Measurements from ENCODE around the gene PAK2.
"Not testable (repeated sequence)": the region's sequence is repeated elsewhere in the genome, so short reads cannot be mapped to it uniquely, and the experiment has no call there.

The PAK2 gene

GRCh38 chr3:196739671-196740480 is at the start of gene PAK2:
Gene PAK2 (plus strand): TSS chr3:196739857. CDS start chr3:196782647, 42,790 bp downstream.
- DNase-seq = peak; percentile 88

DNA sequence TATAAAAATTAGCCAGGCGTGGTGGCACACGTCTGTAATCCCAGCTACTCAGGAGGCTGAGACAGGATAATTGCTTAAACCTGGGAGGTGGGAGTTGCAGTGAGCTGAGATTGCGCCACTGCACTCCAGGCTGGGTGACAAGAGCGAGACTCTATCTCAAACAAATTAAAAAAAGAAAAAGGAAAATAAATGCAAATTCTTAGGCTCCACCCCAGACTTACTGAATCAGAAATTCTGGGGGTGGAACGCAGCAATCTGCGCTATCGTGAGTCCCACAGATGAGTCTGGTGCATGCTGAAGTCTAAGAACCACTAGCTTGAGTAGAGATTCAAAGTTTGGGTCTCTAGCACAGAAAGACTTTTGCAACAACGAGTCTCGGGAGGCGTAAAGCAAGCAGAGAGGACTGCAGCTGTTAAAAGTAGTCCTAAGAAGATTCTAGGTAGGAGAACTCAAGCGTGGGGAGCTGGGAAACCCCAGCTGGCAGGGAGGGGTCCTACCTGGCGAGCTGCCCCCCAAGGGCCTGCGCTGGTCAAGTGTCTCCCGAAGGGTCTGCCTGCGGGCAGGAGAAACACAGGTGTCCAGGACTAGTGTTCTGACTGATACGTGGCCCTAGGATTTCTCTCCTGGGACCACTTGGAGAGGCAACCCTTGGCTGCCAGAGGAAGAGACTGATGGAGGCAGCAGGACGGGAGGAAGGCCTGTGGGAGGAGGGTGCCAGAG is 49.6 kb upstream of the PAK2 start:
- DNase-seq = no peak

DNA sequence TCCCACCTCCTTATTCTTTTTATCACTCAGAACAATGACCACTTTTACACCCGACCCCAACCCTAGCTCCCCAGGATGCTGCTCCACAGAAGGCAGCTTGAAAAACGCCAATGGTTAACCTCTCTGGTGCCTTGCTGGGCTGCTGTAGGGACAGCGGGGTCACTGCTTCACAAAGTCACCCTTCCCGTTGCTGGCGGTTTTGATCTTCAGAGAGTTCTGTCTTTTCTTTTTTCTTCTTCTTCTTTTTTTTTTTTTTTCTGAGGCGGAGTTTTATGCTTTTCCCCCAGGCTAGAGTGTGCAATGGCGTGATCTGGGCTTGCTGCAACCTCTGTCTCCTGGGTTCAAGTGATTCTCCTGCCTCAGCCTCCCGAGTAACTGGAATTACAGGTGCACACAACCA is 48.3 kb upstream of the PAK2 start:
- peak; percentile 51 for DNase-seq

GRCh38 chr3:196694202-196694638 is 45.4 kb upstream of the PAK2 start:
- peak; percentile 49 for DNase-seq

- DNase-seq = no peak
Measured at GRCh38 chr3:196694941-196695848, 44.5 kb upstream of the PAK2 start.

GRCh38 chr3:196695849-196696226 is 43.8 kb upstream of the PAK2 start:
- no peak for DNase-seq

GRCh38 chr3:196697270-196697669 is 42.4 kb upstream of the PAK2 start:
- no peak for DNase-seq

GRCh38 chr3:196699749-196700148 is 39.9 kb upstream of the PAK2 start:
- no peak for DNase-seq

GRCh38 chr3:196700801-196701200 is 38.9 kb upstream of the PAK2 start:
- peak; percentile 45 for DNase-seq

DNA sequence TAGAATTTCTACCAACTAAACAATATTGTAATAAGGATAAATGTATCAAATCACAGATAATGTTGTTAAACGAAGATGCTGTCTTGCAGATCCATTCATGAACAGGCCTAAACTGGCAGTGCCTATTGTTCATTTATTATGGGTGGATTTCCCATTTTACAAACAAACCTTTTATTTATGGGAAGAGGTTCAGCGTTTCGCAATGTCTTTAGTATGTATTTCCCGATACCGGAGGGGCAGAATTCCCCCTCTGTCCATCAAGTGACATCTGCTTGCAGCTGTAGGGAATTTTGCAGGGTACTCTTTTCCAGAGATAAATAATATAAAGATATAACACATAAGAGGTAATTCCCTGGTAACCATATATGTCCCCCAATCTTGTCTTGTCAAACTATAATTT is 33.3 kb upstream of the PAK2 start:
- no peak for DNase-seq

- DNase-seq = no peak
Measured at GRCh38 chr3:196706731-196707130, 32.9 kb upstream of the PAK2 start.

- no peak for DNase-seq
Measured at GRCh38 chr3:196707566-196707965, 32.1 kb upstream of the PAK2 start.

DNA sequence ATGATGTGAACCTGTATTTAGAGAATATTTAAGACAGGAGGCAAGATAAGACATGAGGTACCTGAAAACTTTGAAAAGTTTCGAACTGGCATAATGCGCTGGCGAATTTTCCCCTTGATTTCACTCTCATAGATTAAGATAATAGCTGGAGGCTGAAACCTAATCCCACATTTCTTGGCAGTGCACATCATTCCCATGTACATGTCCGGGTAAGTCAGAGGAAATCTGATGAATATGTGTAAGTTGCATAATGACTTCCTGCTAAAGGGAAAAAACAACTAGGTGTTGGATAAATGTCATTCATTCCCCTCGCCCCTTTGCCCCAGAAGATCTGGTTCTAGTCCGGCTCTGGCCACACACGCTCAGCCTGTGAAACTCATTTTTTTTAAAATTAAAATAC is 31.2 kb upstream of the PAK2 start:
- no peak for DNase-seq

GRCh38 chr3:196711838-196712513 is 27.7 kb upstream of the PAK2 start, which contains the start of the genes CEP19 and PIGX:
Gene CEP19 (minus strand): TSS chr3:196712250. CDS start chr3:196708657, 3,593 bp downstream.
Gene PIGX (plus strand): TSS chr3:196712377.
- peak; percentile 80 for DNase-seq

DNA sequence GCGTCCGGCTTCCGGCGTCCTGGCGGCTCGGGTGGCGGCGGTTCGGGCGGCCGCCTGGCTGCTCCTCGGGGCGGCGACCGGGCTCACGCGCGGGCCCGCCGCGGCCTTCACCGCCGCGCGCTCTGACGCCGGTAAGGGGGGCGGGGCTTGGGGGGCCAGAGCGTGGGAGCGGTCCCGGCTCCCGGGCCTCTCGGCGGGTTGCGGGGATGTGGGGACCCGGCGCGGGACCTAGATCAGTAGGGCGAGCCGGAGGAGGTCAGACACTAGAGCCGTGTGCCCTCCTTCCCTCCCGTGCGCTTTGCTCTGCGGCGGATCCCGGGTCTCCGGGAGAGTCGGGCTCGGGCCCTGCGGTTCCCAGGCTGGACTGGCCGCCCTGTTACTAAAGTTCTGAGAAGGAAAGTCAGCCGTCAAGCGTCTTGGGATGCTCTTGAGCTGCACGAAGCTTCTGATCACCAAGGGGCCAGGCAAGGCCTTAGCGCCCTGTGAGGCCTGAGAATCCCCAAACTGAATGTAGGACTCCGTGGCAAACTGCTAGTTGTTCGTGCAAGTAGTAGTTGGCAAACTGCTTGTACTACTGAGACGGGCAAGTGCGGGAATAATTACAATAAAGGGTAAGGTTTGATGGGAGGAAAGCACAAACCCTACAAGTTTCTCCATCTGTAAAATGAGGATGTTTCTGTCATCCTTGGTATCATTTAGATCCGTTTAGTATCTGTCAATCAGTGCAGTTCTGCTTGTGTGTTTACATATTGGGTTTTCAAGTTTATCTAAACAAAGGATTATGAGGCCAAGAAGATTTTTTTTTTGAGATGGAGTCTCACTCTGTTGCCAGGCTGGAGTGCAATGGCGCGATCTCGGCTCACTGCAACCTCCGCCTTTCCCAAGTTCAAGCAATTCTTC is 26.9 kb upstream of the PAK2 start:
- DNase-seq = no peak

- DNase-seq = not testable (repeated sequence)
Measured at GRCh38 chr3:196717162-196717561, 22.5 kb upstream of the PAK2 start.

GRCh38 chr3:196721097-196721496 is 18.6 kb upstream of the PAK2 start:
- no peak for DNase-seq

DNA sequence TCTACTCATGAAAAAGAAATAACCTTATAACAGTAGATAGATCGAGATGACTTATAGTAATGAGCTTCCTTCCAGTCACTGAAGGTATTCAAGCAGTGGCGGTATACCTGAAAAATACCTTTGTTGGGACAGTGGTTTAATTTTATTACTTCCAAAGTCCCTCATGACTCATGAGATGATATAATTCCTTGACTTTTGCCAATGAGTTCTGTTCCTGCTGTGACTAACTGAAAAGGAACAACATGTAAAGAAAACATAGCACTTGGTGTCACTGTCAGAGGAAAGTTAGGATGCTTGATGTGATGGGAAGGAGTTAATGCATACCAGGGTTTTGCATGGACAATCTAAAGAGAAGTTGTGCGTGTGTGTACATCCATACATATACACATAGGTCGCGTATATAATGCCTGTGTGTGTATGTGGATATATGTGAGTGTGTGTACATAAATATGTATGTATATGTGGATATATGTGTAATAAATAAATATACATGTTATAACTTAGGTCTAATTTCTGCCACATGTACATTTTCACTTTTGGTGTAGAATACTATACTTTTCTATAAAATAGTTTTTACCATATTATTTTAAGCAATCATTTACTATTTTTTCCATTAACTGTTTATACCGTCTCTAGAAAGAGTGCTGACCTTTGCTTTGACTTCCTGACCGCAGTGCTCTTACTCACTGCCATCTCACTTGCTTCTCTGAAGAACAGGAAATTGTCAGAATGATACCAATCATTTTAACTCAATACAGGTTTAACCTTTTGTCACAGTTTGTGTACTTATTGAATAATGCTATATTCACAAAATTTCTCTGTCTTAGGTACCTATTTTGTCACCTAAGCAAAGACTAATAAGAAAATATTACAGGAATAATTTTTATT is 12.6 kb upstream of the PAK2 start:
- no peak for DNase-seq

DNA sequence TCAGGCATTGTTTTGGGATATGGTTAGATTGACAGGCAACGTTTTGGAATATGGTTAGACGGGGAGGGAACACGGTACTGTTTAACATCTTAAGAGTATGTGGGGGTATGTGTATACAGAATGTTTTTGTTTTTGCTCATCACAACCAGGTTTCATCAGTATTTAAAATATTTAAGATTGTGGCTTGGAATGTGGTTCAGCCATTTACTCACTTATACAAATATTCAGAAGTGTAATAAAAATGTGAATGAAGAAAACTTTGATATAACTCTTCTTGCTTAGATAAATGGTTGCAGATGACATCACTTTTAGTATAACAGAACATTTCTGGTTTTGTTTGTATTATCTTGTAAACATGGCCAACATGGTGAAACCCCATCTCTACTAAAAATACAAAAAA is 3.9 kb upstream of the PAK2 start:
- no peak for DNase-seq

DNA sequence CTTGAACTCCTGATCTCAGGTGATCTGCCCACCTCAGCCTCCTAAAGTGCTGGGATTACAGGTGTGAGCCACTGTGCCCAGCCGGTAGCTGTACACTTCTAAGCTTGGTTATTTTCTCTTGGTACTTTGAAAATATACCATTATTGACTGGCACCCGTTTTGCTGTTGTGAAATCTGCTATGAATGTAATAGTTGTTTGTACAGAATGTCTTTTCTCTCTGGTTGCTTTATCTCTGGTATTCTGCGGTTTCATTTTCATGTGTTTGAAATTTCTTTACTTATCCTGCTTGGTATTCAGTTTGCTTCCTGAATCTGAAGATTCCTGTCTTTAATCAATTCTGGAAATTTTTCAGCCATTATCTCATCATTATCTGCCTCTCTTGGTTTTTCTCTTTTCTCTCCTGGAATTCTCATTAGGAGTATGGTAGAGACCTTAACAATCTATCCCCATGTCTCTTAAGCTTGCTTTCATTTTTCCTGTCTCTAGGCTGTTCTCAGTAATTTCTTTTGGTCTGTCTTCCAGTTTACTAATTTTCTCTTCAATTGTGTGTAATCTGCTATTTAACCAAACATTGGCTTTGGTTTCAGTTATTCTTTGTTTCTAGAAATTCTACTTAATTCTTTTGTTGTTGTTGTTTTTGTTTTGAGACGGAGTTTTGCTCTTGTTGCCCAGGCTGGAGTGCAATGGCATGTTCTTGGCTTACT is 2.8 kb upstream of the PAK2 start:
- DNase-seq = no peak

Data from MV-4-11 (cell line).